HEK293T (cell line): ENCODE data around the gene ATG13.

ENCODE experiments used
- CTCF ChIA-PET: fragments of 350-600 bp; formaldehyde crosslinking; extraction: SDS; loops from one replicate; lab custom pipeline; 2021; ENCODE audit warnings: antibody characterized with exemption, inconsistent platforms; lab: Yijun Ruan, JAX
- POLR2A ChIA-PET: fragments of 350-600 bp; formaldehyde crosslinking; extraction: SDS; loops from one replicate; lab custom pipeline; 2020; ENCODE audit warnings: antibody characterized with exemption, inconsistent platforms; lab: Yijun Ruan, JAX
- DNase-seq: peaks from one replicate; pipeline ENCODE4 v3.0.0; 2012; ENCODE audit warnings: mixed read lengths; ENCODE audit errors: extremely low spot score
- ARNT ChIP-seq: fragments of 450-650 bp; IDR thresholded peaks from 2 replicates; pipeline ENCODE4 v1.6.1; 2017; ENCODE audit warnings: mild to moderate bottlenecking
- BHLHE40 ChIP-seq: fragments of 450-650 bp; IDR thresholded peaks from 2 replicates; pipeline ENCODE4 v1.6.1; 2016; ENCODE audit warnings: mild to moderate bottlenecking, moderate library complexity, borderline replicate concordance
- CTBP1 ChIP-seq: fragments of 450-650 bp; IDR thresholded peaks from 2 replicates; pipeline ENCODE4 v1.6.1; 2016; ENCODE audit warnings: borderline replicate concordance
- ELF4 ChIP-seq: fragments of 450-650 bp; IDR thresholded peaks from 2 replicates; pipeline ENCODE4 v1.6.1; 2017; ENCODE audit warnings: antibody characterized with exemption
- FOXA1 ChIP-seq: fragments of 450-650 bp; IDR thresholded peaks from 2 replicates; pipeline ENCODE4 v1.6.1; 2016; ENCODE audit warnings: mild to moderate bottlenecking
- FOXK2 ChIP-seq: fragments of 450-650 bp; IDR thresholded peaks from 2 replicates; pipeline ENCODE4 v1.6.1; 2016; ENCODE audit warnings: mild to moderate bottlenecking
- FOXM1 ChIP-seq: fragments of 450-650 bp; IDR thresholded peaks from 2 replicates; pipeline ENCODE4 v1.6.1; 2017; ENCODE audit warnings: mild to moderate bottlenecking, borderline replicate concordance
- HDGF ChIP-seq: fragments of 450-650 bp; IDR thresholded peaks from 2 replicates; pipeline ENCODE4 v1.6.1; 2017; ENCODE audit warnings: antibody characterized with exemption, borderline replicate concordance
- L3MBTL2 ChIP-seq: fragments of 450-650 bp; conservative IDR thresholded peaks from 2 replicates; pipeline ENCODE4 v1.6.1; 2016; ENCODE audit warnings: mild to moderate bottlenecking
- LEF1 ChIP-seq: fragments of 450-650 bp; IDR thresholded peaks from 2 replicates; pipeline ENCODE4 v1.6.1; 2017; ENCODE audit warnings: mild to moderate bottlenecking, borderline replicate concordance
- NFRKB ChIP-seq: fragments of 450-650 bp; IDR thresholded peaks from 2 replicates; pipeline ENCODE4 v1.6.1; 2016; ENCODE audit warnings: mild to moderate bottlenecking, moderate library complexity
- PKNOX1 ChIP-seq: fragments of 450-650 bp; IDR thresholded peaks from 2 replicates; pipeline ENCODE4 v1.6.1; 2016
- SP1 ChIP-seq: fragments of 450-650 bp; IDR thresholded peaks from 2 replicates; pipeline ENCODE4 v1.6.1; 2017
- SUZ12 ChIP-seq: fragments of 450-650 bp; IDR thresholded peaks from 2 replicates; pipeline ENCODE4 v1.6.1; 2016; ENCODE audit warnings: mild to moderate bottlenecking
- TARDBP ChIP-seq: fragments of 450-650 bp; IDR thresholded peaks from 2 replicates; pipeline ENCODE4 v1.6.1; 2016
- ZNF384 ChIP-seq: fragments of 450-650 bp; IDR thresholded peaks from 2 replicates; pipeline ENCODE4 v1.6.1; 2016

ATG13 gene

DNA sequence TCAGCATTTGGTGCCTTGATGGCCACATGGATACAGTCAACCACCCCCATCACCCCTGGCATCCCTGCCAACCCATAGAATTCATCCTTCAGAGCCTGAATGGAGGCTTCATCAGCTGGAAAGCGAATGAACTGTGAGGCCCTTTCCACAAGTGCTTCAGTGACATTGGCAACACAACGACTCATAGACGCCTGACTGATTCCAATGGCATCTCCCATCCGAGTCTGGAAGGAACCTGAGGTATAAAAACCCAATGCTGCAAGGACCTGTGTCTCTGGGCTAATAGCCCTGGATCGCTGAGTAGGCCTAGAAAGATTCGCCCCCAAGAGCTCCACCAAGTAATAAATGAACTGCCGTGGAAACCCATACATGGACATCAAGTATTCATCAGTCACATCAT, 1.6 kb upstream of the ATG13 start:
- DNase-seq, result no peak
- CTCF ChIA-PET, result interaction anchor here (0.6 kb wide), 1 partner anchor 227 kb away, joined by 3 read pairs; no protein-coding TSS in a partner anchor
- no peak for TF ChIP-seq FOXM1
- no peak for TF ChIP-seq ELF4
- TF ChIP-seq L3MBTL2, result no peak
- no peak for TF ChIP-seq FOXA1
- POLR2A ChIA-PET, result interaction anchor here (0.8 to 3.3 kb wide), 2 partner anchors 8 to 22 kb away, joined by 3 to 16 read pairs; partner anchors contain the start of gene AMBRA1

GRCh38 chr11:46616551-46617133, 711 bp upstream of the ATG13 start:
- CTCF ChIA-PET, result interaction anchor here (0.6 to 1.6 kb wide), 3 partner anchors 33 to 228 kb away, joined by 3 to 5 read pairs (median 3); partner anchors contain the start of gene CHRM4
- no peak for DNase-seq
- TF ChIP-seq ARNT, result no peak
- TF ChIP-seq LEF1, result no peak
- no peak for TF ChIP-seq HDGF
- TF ChIP-seq TARDBP, result no peak
- TF ChIP-seq SP1, result no peak
- TF ChIP-seq BHLHE40, result no peak
- TF ChIP-seq ELF4, result no peak
- TF ChIP-seq FOXM1, result no peak
- TF ChIP-seq ZNF384, result peak; percentile 76
- TF ChIP-seq FOXK2, result no peak
- TF ChIP-seq PKNOX1, result peak; percentile 24; the same call in 1 of the 2 replicates
- no peak for TF ChIP-seq SUZ12
- TF ChIP-seq CTBP1, result no peak
- no peak for TF ChIP-seq L3MBTL2
- POLR2A ChIA-PET, result interaction anchor here (0.8 to 3.3 kb wide), 2 partner anchors 9 to 23 kb away, joined by 3 to 16 read pairs; partner anchors contain the start of gene AMBRA1

DNA sequence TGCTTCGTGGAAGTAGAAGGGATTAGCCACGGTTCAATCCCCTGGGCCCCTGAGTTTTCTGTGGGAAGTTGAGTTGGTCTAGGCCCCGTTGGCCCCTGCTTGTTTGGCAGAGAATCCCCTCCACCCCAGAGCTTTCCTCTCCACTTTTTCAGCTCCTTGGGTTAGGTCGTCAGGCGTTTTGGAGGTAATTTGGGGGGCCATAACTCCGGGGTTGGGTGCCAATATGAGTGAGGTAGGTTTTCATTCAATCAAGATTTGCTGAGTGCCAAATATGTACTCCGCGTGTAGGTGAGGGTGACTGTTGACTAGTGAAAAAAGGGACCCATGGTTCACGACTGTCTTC, 590 bp downstream of the ATG13 start:
- no peak for DNase-seq
- POLR2A ChIA-PET, result interaction anchor here (0.7 to 2.2 kb wide), 2 partner anchors 24 to 507 kb away, joined by 3 to 10 read pairs; partner anchors contain the start of gene AMBRA1
- TF ChIP-seq TARDBP (no peak), FOXM1 (no peak), CTBP1 (no peak)
- CTCF ChIA-PET, result interaction anchor here (0.5 to 1.6 kb wide), 5 partner anchors 32 to 266 kb away, joined by 3 to 5 read pairs (median 3); no protein-coding TSS in a partner anchor

DNA sequence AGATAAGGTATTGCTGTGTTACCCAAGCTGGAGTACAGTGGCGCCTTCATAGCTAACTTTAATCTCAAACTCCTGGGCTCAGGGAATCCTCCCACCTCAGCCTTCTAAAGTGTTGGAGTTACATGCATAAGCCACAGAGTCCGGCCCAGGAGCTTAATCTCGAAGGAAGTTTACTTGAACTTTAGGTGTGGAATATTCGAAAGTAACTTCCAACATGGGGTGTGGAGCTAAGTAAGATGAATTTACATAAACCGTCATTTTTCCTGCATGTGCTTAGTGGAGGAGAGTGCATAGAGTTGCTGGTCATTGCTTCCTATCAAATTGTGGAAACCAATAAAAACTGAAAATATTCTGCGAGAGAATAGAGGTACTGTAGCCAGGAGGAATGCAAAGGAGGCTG, 1.5 kb downstream of the ATG13 start:
- ChIA-PET CTCF (interaction anchor here (0.9 to 1.5 kb wide), 2 partner anchors 83 to 266 kb away, joined by 3 to 5 read pairs; no protein-coding TSS in a partner anchor), POLR2A (interaction anchor here (2.2 kb wide), 1 partner anchor 25 kb away, joined by 10 read pairs; the partner anchor contains the start of gene AMBRA1)
- no peak for DNase-seq
- TF ChIP-seq CTBP1 (no peak), LEF1 (no peak), ZNF384 (no peak), ARNT (no peak), NFRKB (no peak), HDGF (no peak), TARDBP (no peak), SP1 (no peak), ELF4 (no peak), FOXM1 (no peak), SUZ12 (no peak), BHLHE40 (no peak), FOXA1 (no peak), FOXK2 (no peak), PKNOX1 (no peak), L3MBTL2 (no peak)

DNA sequence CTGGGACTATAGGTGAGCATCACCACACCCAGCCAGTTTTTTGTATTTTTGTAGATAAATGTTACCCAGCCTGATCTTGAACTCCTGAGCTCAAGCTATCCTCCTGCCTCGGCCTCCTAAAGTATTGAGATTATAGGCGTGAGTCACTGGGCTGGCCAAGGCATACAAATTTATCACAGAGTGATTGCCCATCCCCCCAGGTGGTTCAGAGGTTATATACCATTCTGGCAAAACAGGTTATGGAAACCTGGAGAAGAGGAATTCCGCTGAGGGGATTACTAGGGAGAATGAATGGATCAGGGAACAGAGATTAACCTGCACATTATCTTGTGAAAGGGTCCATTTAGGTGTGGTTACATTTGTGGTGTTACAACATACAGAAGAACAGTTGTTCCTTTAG, 8.1 kb downstream of the ATG13 start:
- TF ChIP-seq SP1, result no peak
- no peak for TF ChIP-seq SUZ12
- TF ChIP-seq ELF4, result no peak
- TF ChIP-seq CTBP1, result no peak
- TF ChIP-seq FOXM1, result no peak
- TF ChIP-seq NFRKB, result no peak
- TF ChIP-seq BHLHE40, result no peak
- TF ChIP-seq FOXK2, result no peak
- TF ChIP-seq ZNF384, result no peak
- ChIA-PET POLR2A (no interaction called here), CTCF (interaction anchor here (0.7 kb wide), 1 partner anchor 643 kb away, joined by 4 read pairs; no protein-coding TSS in a partner anchor)
- no peak for DNase-seq

DNA sequence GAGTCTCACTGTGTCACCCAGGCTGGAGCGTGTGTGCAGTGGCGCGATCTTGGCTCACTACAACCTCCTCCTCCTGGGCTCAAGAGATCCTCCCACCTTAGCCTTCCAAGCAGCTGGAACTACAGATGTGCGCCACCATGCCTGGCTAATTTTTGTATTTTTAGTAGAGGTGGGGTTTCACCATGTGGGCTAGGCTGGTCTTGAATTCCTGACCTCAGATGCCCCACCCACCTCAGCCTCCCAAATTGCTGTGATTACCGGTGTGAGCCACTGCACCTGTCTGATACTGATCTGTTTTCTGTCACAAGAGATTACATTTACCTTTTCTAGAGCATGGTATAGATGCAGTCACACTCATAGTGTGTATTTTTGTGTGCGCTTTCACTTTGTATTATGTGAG, 11.6 kb downstream of the ATG13 start:
- DNase-seq, result no peak
- ChIA-PET POLR2A (no interaction called here), CTCF (no interaction called here)
- TF ChIP-seq ZNF384, result no peak
- no peak for TF ChIP-seq FOXA1
- no peak for TF ChIP-seq SP1

GRCh38 chr11:46630237-46630636, 12.9 kb downstream of the ATG13 start:
- no peak for TF ChIP-seq HDGF
- no peak for TF ChIP-seq TARDBP
- TF ChIP-seq BHLHE40, result no peak
- TF ChIP-seq ZNF384, result no peak
- no peak for TF ChIP-seq FOXK2
- no peak for TF ChIP-seq SP1
- no peak for TF ChIP-seq ARNT
- no peak for TF ChIP-seq ELF4
- TF ChIP-seq NFRKB, result no peak
- TF ChIP-seq CTBP1, result no peak
- TF ChIP-seq SUZ12, result no peak
- TF ChIP-seq FOXM1, result no peak
- TF ChIP-seq LEF1, result no peak
- TF ChIP-seq FOXA1, result no peak
- no peak for TF ChIP-seq L3MBTL2
- TF ChIP-seq PKNOX1, result no peak
- ChIA-PET CTCF (no interaction called here), POLR2A (no interaction called here)
- no peak for DNase-seq
